NCI-H526 (cell line): ENCODE measurements around the gene BRWD1.
"Not testable (repeated sequence)": the region's sequence is repeated elsewhere in the genome, so short reads cannot be mapped to it uniquely, and the experiment has no call there.

Experiments used
- DNase-seq, 2 experiments: peaks; one replicate each; lab custom pipeline; 2025; lab: John Stamatoyannopoulos, UW

Gene BRWD1

GRCh38 chr21:39173716-39174680 lies 139.4 kb downstream of the BRWD1 start:
- no peak for DNase-seq

- peak; percentile 34 to 59 for DNase-seq
These were observed 143.5 kb downstream of the BRWD1 start for GRCh38 chr21:39169906-39170305.

GRCh38 chr21:39168800-39169199 lies 144.6 kb downstream of the BRWD1 start:
- DNase-seq, result no peak

- DNase-seq, result no peak
These were observed 148.9 kb downstream of the BRWD1 start for GRCh38 chr21:39164523-39164922.

- no peak for DNase-seq
These were observed 152.4 kb downstream of the BRWD1 start for GRCh38 chr21:39161064-39161463.

GRCh38 chr21:39159342-39160063 lies 153.9 kb downstream of the BRWD1 start:
- DNase-seq, result no peak

DNA sequence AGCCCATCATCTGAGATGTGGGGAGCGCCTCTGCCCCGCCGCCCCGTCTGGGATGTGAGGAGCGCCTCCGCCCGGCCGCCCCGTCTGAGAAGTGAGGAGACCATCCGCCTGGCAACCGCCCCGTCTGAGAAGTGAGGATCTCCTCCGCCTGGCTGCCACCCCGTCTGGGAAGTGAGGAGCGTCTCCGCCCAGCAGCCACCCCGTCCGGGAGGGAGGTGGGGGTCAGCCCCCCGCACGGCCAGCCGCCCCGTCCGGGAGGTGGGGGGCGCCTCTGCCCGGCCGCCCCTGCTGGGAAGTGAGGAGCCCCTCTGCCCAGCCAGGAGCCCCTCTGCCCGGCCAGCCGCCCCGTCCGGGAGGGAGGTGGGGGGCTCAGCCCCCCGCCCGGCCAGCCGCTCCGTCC lies 156.2 kb downstream of the BRWD1 start:
- DNase-seq, result not testable (repeated sequence)

GRCh38 chr21:39156024-39156423 lies 157.4 kb downstream of the BRWD1 start:
- DNase-seq, result no peak

GRCh38 chr21:39155578-39155977 lies 157.9 kb downstream of the BRWD1 start:
- no peak for DNase-seq

DNA sequence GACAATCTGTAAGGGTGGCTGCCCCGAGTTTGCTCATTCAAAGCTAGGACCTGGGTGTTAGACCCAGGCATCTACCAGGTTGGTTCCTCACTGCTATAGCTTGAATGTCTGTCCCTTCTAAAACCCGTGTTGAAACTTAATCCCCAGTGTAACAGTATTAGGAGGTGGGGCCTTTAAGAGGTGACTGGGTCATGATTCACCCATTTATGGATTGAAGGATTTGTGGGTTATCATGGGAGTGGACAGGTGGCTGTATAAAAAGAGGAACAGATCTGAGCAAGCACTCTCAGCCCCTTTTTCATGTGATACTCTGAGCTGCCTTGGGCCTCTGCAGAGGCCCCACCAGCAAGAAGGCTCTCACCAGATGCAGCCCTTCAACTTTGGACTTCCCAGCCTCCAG lies 159.6 kb downstream of the BRWD1 start:
- DNase-seq, result no peak

DNA sequence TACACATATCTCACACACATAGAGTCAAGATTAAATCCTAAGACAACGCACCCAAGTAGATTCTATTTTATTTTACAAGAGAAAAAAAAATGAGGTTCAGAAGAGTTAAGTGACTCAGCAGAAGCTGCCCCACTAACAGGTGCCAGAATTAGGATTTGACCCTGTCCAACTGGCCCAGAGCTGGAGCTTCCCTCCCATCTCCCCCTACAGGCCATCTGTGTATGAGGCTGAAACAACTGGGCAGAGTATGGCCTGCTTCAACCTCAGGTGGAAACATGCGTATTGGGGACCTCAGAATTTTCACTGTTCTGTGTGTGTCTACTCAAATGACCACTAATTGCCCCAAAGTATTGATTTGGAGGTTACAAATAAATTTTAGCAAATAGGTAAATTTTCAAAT lies 160.1 kb downstream of the BRWD1 start:
- DNase-seq, result peak in 1 of 2 experiments; percentile 21

DNA sequence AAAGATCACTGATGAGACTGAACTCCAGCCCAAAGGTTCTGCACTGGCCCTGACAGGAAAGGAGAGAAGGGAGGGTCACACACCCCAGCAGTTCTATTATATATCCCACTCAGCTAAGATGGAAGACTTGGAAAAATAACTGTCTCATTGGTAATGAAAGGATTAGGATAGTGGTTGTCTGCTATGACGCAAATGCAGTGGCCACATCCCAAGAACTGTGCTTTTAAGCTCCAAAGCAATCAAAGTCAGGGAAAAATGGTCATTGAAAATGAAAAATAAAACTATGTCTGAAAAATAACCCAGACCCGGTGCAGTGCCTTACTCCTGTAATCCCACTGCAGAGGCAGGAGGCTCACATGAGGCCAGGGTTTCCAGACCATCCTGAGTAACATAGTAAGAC lies 161.2 kb downstream of the BRWD1 start:
- no peak for DNase-seq

DNA sequence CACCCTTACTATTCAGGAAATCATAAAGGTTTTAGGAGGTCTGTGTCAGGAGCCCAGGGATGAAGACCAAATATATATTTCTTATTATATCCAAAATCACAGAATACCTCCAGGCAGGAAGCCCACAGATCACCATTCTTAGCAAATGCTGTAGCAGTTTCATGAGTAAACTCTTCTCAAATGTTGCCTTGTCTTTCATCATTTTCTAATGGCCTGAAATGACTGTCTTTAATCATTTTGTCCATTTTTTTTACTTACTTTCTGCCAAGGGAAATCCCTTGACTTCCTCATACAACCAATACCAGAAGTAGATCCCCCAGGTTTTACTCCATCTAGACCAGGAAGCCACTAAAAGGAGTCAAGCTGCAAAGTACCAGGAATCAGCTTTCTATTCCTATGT lies 162.6 kb downstream of the BRWD1 start:
- no peak for DNase-seq

- no peak for DNase-seq
These were observed 163.1 kb downstream of the BRWD1 start for GRCh38 chr21:39150316-39150715.

GRCh38 chr21:39149882-39150281 lies 163.6 kb downstream of the BRWD1 start:
- DNase-seq, result no peak

GRCh38 chr21:39148975-39149374 lies 164.5 kb downstream of the BRWD1 start:
- no peak for DNase-seq

GRCh38 chr21:39144191-39144590 lies 169.2 kb downstream of the BRWD1 start:
- DNase-seq, result no peak

- DNase-seq, result no peak
These were observed 170.5 kb downstream of the BRWD1 start for GRCh38 chr21:39142972-39143371.

DNA sequence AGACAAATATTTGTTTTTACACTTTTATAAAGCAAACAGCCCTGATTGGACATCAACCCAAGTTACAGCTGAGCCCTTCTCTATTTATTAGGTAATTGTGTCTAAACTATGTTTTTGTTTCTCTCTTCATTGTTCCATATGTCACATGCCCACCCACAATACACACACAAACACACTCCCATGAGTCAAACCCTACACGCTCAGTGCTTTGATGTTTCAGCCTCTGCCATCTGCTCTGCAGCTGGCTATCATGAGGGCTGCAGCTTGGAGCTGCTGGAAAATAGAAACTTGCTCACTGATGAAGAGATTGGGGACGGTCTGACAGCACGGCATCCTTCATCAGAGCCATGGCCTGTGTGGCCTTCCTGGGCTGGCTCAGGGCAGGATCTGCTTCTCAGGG lies 171.9 kb downstream of the BRWD1 start:
- no peak for DNase-seq

DNA sequence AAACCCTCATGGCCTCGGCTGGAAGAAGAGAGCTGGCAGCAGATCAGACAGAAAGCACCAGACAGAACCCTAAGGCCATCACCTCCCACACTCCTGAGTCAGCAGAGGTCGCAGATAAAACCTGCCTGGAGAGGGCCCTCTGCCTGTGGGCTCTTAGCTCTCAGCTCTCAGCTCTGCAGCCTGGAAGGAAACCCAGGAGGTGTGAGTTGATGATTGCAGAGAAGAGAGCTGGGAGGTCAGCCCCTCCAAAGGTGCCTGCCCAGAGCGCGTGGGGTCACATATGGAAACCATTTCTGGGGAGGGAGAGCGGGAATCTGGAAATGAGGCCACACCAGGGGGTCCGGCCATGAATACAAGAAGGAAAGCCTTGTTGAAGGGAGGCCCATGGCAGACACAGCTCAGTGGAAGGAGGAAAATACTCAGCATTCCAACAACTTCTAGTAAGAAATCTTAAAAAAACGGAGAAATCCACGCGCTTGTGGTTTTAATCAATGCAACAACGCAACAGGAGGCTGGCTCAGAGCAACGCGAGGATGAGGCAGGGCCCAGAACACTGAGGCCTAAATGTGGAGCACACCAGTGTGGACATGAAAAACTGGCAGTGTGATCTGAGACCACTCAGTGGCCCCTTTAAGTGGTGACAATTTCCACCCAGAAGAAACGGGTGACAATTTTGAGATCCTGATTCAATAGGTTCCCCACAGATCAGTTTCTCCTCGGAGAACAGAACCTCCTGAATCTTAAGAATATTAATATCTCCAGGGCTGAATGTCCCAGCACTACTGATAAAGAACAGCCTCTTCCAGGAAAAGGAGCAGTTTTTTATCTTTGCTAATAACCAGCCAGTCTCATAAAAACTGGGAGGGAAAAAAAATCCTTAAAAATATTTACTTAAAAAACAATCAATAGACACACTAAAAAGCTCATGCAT lies 175.9 kb downstream of the BRWD1 start:
- DNase-seq, result no peak

GRCh38 chr21:39136711-39137110 lies 176.7 kb downstream of the BRWD1 start:
- no peak for DNase-seq

DNA sequence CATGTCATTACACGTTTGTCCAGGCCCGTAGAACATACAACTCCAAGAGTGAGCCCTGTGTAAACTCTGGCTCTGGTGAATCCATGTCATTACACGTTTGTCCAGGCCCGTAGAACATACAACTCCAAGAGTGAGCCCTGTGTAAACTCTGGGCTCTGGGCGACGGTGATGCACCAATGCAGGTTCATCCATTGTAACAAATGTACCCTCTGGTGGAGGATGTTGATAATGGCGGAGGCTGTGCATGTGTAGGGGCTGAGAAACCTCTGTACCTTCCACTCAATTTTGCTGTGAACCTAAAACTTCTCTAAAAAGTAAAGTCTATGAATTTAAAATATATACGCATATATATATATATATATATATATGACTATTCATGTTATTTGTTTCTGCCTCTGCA lies 177.3 kb downstream of the BRWD1 start:
- DNase-seq, result peak in 1 of 2 experiments; percentile 57
